NCI-H1048 (cell line): Measurements from ENCODE around the gene RAD23B.

Experiments
- DNase-seq: peaks from one replicate; lab custom pipeline; 2025; lab: John Stamatoyannopoulos, UW

RAD23B gene

DNA sequence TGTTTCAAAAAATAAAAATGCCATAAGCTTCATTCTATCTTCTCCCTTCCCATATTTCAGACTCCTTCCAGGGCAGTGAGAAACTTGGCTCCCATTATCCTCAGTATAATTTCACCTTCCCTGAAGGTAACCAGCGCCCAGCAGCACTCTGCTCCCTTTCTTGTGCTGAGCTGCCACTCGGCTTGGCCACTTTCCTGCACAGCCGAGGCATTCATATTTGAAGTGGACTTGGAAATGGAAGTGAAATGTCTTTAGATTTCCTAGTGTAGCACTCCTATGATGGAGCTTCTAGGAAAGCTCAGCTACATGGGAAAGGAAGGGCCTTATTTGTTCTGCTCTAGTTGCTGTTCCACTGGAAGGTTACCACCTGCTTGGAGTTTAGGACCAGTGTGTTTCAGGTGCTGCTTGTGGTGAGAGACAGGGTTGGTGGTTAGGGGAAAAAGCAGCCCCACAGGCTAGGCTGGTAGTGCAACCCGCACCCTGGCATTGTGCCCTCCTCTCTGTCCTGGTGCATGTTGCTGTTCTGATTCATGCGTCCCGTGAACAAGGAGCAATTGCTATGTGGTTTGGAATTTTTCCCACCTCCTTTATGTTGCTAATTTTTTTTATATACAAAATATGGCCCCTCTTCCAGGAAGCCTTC lies 53.8 kb downstream of the RAD23B start:
- no peak for DNase-seq

DNA sequence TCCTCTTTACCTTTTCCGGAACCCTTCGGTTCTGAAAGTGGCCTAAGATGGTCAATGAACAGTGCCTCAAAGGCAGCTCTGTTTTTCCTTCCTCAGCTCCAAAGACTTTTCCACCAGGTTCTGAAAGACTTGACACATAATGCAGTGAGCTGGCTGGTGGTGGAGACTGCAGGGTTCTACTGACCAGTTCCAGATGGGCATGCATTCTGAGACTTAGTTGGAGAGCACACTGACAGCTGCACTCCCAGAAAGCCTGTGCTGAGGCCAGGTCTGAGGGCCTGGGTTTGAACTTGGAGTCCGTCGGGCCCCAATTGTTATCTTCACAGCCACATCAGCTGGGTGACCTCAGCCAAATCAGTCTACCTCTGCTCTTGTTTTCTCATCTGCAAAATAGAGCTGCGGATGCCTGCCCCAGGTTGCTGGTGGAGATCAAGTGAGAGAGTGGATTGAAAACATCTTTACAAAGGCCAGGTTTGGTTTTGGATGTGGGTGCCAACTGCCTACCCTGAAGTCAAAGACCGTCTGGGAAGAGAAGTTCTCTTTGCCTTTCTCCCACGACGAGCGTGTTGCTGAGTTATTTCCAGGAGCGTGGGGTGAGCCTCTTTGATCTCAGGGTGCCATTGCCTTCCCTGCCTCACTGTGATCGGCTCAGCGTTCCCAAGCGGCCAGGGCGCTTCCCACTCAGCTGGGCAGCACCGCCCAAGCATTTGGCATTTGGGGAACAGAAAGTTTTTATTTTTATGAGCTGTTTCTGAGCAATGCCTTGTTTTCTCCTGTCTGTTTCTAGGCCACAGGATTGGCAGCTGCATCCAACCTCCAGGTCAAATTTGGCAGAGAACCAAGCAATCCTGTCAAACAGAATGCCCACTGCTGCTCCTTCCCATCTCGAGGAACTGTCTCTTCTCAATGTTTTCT lies 54.9 kb downstream of the RAD23B start:
- no peak for DNase-seq

DNA sequence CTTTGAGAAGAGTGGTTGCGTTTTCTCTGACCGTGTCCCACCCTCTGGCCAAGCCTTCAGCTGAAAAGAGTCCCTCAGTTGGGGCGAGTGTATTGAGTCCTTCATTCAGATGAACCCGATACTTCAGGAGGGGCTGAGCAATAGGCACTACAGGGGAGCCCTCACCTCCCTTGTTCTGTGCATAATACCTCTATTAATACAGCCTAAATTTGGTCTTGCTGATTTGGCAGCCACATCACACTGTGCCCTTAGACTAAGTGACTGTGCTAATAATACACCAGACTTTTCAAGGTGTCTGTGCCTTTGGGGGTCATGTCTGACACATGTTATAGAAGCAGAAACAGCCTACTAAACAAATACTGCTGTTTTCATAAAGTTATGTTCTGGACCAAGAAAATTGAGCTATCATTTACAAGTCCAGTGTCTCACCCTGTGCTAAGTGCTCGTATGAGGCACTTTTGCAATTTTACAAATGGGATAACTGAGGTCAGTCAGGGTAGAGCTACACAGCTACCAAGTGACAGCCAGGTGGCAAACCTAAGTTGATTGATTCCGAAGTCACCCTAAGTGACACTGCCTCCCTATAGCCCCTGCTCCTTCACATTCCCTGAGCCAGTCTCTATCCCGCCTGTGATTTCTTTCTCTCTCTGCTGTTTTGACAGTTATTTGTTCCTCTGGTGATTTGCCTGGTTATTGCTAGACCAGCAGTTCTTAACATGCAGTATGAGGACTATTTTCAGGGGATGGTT lies 56.0 kb downstream of the RAD23B start:
- no peak for DNase-seq

DNA sequence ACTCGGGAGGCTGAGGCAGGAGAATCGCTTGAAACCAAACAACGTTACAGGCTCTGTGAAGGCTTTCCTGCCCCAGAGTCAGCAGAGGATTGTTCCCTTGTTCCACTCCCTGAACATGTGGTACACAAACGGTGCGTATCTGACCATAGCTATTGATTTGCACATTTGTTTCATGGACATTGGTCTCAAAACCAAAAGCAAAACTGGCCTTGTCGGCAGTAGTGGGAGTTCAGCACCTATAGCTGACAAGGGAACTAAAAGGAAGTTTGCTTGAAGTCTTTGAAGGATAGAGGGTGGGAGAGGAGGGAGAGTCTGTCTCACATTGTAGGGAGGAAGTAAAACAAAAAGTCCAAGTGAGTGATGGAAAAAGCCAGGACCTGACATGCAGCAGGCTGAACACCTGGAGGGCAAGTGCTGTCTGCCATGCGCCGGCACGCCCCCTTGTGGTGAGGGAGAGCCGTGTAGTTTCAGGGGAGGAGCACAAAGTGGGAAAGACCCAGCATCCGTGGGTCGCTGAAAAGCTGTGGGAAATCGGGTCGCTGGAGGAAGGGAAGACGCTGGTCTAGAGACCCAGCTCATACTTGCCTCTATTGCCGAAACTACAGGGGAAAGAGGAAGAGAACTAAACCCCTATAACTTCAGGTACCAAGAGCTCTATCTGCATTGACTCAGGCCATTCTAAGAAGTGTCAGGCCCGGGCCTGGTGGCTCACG lies 58.0 kb downstream of the RAD23B start:
- DNase-seq, result peak; percentile 53

DNA sequence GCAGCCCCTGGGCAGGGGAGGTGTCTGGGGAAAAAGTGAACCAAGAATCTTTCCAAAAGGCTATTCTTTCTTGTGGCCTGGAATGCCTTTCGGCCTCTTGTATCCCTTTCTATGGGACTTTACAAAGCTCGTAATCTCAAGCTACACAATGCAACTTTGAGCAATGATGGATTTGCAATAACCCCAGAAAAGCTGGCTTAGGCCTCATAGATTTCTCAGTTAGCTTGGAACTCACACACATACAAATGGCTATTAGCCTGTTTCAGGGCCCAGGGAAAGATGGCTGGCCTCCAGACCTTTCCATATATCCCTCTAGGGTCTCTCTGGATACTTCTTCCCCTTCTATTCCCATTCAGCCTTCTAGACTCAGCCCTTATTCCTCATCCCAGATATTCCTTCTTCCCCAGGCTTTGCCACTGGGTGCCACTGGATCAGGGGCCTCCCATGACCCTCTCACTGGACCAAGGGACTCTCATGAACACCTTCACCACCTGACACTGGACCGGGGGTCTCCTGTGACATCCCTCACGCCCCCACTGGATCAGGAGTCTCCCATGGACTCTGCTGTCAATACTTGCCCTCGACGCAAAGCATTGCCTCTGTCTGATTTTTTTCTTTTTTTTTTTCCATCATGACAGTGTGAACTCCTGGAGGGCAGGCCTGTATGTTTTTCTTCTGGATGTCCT lies 59.5 kb downstream of the RAD23B start:
- DNase-seq, result no peak

DNA sequence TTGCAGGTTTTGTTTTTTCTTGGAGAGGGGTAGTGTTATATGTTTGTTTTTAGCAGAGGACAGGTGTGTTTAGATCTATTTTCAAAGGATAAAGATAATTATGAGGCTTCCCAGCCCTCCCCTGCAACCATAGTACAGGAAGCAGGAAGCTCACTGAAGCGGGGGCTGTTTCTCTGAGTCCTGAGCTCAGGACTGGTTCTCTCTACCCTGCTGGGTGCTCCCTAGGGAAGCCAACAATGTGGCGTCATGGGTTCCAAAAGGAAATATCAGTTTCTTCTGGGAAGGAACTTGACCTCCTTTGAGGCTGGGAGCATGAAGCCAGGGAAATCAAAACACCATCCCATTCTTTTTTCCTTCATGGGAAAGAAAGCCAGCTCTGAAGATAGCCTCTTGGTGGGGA lies 62.2 kb downstream of the RAD23B start:
- no peak for DNase-seq

DNA sequence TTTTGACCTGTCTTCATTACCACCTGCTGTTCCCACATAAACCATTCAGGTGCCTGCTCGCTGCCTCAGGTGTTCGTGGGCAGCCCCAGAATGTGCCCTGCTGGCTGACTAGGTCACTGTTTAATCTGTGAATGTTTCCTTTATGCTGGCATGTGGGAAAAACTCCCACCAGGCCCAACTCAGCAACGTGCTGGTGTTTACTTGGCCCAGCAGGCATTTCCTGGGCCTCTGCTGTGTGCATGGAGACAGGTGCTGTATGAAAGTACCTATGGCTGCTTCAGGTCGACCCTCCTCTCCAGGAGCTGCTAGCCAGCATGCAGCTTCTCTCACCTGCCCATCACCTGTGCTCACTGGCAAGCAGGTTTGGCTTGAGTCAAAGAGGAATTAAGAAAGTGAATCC lies 65.8 kb downstream of the RAD23B start:
- no peak for DNase-seq

DNA sequence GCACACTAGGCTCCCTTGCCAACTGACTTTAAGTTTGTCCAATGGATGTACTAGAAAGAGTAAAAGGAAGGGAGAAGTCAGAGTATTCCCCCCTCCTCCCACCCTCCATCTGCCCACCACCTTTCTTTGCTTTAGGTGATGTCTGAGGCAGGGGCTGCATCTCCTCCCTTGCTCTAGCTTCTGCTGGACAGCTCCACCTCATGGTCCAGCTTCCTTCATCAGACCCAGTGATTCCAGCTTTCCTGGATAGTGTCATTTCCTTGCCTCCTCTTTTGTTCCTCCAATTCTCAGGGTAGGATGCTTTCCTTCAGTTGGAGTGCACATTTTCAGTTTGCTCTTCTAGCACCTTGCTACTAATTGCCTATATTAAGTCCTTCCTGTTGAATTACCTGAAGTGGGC lies 67.4 kb downstream of the RAD23B start:
- DNase-seq, result no peak

DNA sequence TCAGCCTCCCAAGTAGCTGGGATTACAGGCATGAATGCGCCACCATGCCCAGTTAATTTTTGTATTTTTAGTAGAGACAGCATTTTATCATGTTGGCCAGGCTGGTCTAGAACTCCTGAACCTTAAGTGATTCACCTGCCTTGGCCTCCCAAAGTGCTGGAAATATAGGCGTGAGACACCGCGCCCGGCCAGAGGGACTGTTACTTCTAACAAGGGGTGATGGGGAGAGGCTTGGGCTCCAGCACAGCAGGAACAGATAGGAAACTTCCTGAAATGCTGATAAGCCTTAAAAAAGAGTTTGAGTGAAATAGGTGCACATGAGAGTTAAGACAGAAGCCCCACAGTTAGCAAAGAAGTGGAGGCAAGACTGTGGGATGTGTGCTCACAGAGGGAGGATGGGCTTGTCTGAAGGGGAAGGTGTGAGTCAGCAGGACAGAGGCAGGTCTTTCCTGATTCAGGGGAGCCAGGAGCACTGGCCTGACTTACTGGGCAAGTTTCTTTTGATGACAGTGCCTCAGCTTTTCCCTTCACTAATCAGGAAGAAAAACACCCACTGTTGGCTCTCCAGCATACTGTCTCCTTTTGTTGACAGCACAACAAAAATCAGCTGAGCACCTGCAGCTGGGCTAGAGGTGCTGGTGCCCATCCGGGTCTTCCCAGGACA lies 68.4 kb downstream of the RAD23B start:
- no peak for DNase-seq

DNA sequence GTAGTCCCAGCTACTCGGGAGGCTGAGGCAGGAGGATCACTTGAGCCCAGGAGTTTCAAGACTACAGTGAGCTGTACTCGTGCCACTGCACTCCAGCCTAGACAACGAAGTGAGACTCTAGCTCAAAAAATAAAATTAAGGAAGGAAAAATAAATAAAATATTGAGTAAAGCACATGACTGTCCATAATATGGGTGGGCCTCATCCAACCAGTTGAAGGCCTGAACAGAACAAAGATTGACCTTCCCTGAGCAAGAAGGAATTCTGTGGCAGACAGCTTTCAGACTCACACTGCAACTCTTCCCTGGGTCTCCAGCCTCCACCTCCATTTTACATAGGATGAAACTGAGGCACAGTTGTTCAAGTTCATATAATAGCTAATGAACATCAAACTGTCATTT lies 72.3 kb downstream of the RAD23B start:
- no peak for DNase-seq

DNA sequence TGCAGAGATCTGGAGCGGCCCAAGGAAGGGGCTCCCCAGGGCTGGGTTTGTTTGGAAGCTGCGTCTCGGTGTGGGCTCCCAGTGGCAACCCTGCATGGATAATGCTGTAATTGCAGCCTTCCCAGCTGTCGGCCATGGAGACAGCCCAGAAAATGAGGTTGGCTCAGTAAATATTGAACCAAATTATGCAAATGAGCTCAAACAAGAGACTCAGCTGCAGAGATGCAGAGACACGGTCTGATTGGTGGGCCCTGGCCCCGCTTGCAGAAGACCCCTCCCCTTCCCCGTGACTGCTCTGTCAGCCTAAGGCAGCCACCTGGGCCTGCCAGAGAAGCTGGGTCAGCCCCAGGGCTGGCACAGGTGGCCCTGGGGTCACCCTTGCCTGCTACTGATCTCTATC lies 75.9 kb downstream of the RAD23B start:
- DNase-seq, result peak; percentile 50

DNA sequence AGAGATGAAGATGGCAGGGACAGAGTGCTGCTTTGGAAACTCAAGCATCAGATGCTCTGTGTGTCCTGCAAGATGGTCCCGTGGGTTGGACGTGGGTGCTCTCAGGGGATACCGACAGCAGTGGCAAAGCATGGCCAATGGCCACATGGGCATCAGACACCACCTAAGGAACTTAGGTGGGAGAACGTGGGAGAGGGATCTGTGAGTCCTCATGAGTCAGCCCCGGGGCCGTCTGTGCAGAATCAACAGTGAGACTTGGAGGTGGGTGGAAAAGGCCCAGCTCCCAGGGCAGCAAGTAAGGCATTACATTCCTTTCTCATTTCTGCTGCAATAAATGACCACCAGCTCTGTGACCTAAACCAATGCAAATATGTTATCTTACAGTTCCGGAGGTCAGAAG lies 77.0 kb downstream of the RAD23B start:
- no peak for DNase-seq

DNA sequence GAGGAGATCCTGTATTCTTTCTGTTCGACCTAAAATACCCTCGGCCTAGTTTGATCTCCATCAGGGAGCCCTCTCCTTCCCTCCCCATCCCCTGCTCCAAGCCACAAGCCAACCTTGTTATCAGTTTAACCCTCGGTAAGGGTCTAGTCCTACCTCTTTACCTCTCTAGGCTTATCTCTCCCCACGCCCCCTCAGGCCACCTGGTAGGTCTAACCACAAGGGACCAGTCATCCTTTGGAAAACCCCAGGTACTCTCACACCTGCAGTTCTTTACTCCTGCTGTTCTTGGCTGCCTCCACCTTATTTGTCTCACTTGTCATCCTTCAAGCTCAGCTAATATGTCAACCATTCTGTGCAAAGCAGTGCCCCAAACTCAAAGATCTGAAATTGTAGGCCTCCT lies 78.7 kb downstream of the RAD23B start:
- DNase-seq, result no peak

DNA sequence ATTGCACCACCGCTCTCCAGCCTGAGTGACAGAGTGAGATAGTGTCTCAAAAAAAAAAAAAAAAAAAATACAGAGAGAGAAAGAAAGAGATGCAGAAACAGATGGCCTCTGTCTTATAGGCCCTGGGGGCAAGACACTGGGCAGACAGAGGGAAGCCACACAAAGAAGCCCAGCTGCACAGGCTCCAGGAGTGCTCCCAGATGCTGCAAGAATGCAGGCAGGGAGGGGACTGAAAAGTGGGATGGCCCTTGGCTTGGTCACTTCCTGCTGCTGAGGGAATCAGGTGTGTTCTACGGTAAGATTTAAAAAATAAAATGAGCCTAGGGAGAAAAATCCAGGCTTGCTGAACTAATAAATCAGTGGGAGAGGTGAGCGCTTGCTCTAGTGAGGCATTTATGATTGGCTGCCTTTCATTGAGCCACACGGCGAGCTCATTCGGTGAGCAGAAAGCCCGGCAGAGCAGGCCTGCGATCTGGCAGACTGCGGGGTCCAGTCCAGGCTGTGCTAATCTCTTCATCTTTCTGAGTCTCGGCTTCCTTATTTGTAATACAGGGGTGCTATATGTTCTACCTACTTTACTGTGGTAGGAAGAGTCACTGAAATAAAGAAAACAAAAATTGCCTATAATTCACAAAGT lies 80.6 kb downstream of the RAD23B start:
- no peak for DNase-seq

DNA sequence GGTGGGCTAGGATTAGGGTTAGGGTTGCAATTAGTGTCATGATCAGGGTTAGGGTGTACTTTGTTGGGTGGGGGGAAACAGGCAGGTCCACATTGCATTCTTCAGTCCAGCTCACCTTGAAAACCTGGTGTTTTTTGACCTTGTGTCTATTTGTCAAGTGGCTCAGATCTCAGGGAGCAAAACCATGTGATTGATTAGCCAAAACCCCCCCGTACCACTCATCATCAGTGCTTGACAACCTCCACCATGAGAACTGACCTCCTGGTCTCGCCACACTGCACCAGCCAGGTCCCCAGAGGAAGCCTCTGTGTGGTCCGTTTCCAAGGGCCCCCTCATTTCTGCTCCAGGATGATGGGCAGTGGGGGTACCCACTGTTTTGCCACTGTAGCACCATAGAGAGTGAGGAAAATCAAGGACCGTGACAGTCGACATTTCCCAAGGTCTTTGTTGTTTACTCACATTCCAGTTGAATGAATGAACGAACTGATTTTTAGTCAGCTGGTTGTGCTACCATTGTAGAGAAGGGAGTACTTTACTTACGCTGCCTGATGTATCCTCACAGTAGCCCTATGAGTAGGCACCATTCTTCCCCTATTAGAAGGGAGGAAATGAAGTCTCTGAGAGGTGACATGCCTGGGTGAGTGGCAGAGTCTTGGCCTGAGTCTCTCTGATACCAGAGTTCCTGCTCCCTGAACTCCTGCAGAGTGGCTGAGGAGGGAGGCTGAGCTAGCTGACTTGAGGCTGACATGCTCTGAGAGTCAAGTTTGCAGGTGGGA lies 84.8 kb downstream of the RAD23B start:
- no peak for DNase-seq

DNA sequence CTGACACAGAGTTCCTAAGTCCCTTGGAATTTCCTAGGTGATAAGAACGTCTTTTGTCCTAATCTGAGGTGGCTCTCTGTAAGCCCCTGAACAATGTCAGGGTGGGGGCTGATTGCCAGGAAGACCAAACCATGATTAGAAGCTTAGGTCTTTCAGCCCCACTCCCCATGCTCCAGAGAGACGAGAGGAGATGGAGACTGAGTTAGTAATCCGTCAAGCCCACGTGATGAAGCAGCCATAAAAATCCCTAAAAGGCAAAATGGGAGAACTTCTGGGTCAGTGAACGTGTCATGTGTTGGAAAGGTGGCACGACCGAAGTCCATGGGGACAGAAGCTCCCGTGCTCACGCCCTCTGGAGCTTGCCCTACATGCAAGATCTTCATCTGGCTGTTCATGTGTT lies 85.6 kb downstream of the RAD23B start:
- DNase-seq, result no peak

DNA sequence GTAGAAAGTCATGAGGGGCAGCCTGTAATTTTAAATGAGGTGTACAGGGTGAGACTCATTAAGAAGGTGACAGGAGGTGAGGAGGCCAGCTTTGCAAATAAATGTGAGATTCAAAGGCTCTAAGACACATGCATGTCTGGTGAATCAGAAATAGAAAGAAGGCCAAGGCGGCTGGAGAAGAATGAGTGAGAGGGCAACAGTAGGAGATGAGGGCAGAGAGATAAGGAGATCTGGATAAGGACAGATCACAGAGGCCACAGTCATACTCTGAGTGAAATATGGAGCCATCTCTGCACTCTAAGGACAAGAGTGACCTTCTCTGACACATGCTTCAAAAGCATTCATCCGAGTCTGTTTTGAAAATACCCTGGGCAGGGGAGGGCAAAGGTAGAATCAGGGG lies 90.7 kb downstream of the RAD23B start:
- DNase-seq, result no peak

DNA sequence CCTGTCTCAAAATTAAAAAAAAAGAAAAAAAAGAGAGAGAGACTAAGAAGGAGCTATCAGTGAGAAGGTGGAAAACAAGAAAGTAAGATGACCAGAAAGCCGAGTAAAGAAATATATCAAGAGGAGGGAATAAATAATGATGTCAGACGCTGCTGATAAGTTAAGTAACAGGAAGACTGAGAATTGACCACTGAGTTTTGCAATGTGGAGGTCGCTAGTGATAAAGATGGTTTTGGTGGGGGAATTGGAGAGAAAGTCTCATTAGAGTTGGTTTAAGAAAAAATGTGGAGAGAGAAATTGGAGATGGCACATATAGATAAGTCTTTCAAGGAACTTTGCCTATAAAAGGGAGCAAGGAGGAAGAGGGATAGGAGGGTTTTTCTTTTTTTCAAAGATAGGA lies 91.9 kb downstream of the RAD23B start:
- no peak for DNase-seq

DNA sequence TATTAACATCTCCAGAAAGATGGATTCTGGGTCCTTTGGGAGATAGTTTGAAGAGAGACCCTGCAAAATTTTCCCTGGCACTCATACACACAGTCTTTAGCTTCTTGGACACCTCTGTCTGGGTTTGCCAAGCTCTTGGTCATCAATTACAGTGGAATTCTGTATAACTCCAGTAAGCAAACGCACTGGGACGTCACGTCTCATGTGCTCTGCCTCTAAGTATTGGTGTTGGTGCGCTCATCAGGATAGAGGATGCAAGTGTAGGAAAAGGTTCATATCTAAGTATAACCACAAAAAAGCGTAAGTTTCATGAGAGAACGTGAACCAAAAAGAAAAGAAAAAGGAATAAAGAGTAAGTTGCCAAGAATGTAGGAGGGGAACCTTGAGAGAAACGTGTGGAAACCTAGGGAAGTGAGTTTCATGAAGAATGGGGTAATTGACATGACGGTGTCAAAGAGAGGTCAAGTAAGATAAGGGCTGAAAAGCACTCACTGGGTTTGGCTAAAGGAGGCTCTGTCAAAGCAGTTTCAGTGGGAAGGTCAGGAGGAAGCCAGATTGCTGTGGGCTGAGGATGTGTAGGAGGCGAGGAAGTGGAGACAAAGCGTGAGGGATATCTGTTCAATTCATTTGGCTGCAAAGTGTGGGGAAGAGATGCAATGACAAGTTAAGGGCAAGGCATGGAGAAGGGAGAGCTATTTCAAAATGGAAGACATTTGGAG lies 92.7 kb downstream of the RAD23B start:
- DNase-seq, result no peak
